Measurements from ENCODE around the gene CST9.

DNA sequence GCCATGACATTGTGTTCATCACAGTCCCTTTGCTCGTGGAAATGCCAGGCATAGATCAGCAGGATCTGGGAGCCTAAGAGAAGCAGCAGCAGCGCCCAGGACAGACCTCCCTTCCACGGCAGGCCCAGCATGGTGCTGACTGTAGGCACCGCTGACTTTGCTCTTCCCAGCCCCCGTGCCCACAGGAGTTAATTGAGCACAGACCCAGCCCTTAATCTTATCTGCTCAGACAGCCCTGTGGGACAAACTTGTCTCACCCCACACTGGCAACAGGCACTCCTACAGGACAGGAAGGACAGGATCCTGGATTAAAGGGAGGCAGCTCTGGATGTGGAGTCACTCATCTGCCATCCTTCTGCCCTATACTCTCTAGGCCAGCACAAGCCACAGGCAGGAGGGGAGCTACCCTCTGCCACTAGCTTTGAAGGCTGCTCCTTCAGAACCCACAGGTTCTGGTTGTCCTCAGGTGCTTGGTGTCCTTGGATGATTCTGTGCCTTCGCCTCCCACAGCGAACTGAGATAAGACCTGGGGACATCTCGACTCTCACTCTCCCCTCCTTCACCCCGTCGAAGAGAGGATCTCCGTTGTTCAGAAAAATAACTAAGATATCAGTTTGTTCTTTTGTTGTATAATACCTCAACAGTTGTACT, 37.3 kb downstream of the CST9 start, which contains the start of gene CST9L:
- TF ChIP-seq, protein P1, sequence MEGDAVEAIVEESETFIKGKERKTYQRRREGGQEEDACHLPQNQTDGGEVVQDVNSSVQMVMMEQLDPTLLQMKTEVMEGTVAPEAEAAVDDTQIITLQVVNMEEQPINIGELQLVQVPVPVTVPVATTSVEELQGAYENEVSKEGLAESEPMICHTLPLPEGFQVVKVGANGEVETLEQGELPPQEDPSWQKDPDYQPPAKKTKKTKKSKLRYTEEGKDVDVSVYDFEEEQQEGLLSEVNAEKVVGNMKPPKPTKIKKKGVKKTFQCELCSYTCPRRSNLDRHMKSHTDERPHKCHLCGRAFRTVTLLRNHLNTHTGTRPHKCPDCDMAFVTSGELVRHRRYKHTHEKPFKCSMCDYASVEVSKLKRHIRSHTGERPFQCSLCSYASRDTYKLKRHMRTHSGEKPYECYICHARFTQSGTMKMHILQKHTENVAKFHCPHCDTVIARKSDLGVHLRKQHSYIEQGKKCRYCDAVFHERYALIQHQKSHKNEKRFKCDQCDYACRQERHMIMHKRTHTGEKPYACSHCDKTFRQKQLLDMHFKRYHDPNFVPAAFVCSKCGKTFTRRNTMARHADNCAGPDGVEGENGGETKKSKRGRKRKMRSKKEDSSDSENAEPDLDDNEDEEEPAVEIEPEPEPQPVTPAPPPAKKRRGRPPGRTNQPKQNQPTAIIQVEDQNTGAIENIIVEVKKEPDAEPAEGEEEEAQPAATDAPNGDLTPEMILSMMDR (optimal IDR thresholded peaks at IDR 0.05 in 1 of 3, IDR thresholded peaks at IDR 0.05 in 1 of 3, conservative IDR thresholded peaks at IDR 0.05 in 1 of 3; ENCODE audit: extremely low read depth in 1 of 3, insufficient read depth in 2 of 3, low read length in 3 of 3): no peak
- no peak for TF ChIP-seq EZH2 (IDR thresholded peaks at IDR 0.05; ENCODE audit: low read length)
